CD8-positive, alpha-beta memory T cell (primary cell): ENCODE measurements around the gene RBM8A. TPM values are rescaled to one million over a fixed set of nuclear protein-coding genes. Genes with fewer than 3 reads are reported as not detected.

Source experiments
- CTCF ChIA-PET: fragments of 350-600 bp; sonication (Branson Sonifier 250); formaldehyde crosslinking; loops from one replicate; lab custom pipeline; 2021; ENCODE audit warnings: antibody characterized with exemption; lab: Charles Lee
- POLR2A ChIA-PET: fragments of 350-600 bp; sonication (Branson Sonifier 250); formaldehyde crosslinking; loops from one replicate; lab custom pipeline; 2021; ENCODE audit warnings: antibody characterized with exemption; lab: Charles Lee
- DNase-seq, 5 donors: peaks; one replicate each; pipeline versions ENCODE4 v3.0.0 to v3.0.0-alpha.2; 2020 to 2022; ENCODE audit warnings: mixed read lengths in 1 of 5
- H3K27ac ChIP-seq: one replicate; pipeline ENCODE4 v1.7.0; 2013; ENCODE audit warnings: low read depth, mild to moderate bottlenecking, low read length, moderate library complexity
- H3K27me3 ChIP-seq: 2 replicates; pipeline ENCODE4 v1.7.0; 2013; ENCODE audit warnings: low read length, mild to moderate bottlenecking; ENCODE audit not compliant: insufficient read depth, poor library complexity, severe bottlenecking
- H3K36me3 ChIP-seq: 2 replicates; pipeline ENCODE4 v1.7.0; 2013; ENCODE audit warnings: mild to moderate bottlenecking, low read length, moderate library complexity; ENCODE audit not compliant: insufficient read depth
- H3K4me1 ChIP-seq: 2 replicates; pipeline ENCODE4 v1.7.0; 2013; ENCODE audit warnings: mild to moderate bottlenecking, low read length, moderate library complexity; ENCODE audit not compliant: insufficient read depth
- H3K4me3 ChIP-seq: 2 replicates; pipeline ENCODE4 v1.7.0; 2013; ENCODE audit warnings: mild to moderate bottlenecking, low read length
- H3K9me3 ChIP-seq: 2 replicates; pipeline ENCODE4 v1.7.0; 2013; ENCODE audit warnings: mild to moderate bottlenecking, low read length
- H3K27ac Mint-ChIP-seq, 8 donors: one replicate each; pipeline ENCODE4 v1.8.0; 2020 to 2021; ENCODE audit warnings: mixed read lengths in 8 of 8, mild to moderate bottlenecking in 6 of 8, inconsistent platforms in 3 of 8, moderate library complexity in 3 of 8
- H3K27me3 Mint-ChIP-seq, 2 donors: one replicate each; pipeline ENCODE4 v1.8.0; 2020 to 2021; ENCODE audit warnings: mixed read lengths in 2 of 2, mild to moderate bottlenecking in 1 of 2, moderate library complexity in 1 of 2
- H3K36me3 Mint-ChIP-seq, 3 donors: one replicate each; pipeline ENCODE4 v1.8.0; 2020 to 2021; ENCODE audit warnings: mixed read lengths in 3 of 3, inconsistent platforms in 1 of 3, mild to moderate bottlenecking in 1 of 3
- H3K4me1 Mint-ChIP-seq, 3 donors: one replicate each; pipeline ENCODE4 v1.8.0; 2020 to 2021; ENCODE audit warnings: mixed read lengths in 3 of 3, inconsistent platforms in 1 of 3, mild to moderate bottlenecking in 1 of 3
- H3K4me3 Mint-ChIP-seq, 7 donors: one replicate each; pipeline ENCODE4 v1.8.0; 2020 to 2021; ENCODE audit warnings: mixed read lengths in 7 of 7, mild to moderate bottlenecking in 6 of 7, moderate library complexity in 4 of 7, inconsistent platforms in 2 of 7
- H3K9me3 Mint-ChIP-seq, 5 donors: one replicate each; pipeline ENCODE4 v1.8.0; 2020 to 2022; ENCODE audit warnings: mixed read lengths in 5 of 5, mild to moderate bottlenecking in 3 of 5, moderate library complexity in 2 of 5, inconsistent platforms in 1 of 5
- polyA plus RNA-seq: library from polyadenylated mRNA; unstranded; fragments of 300-500 nt; fragmentation: Illumina TruSeq; gene quantifications from one replicate; pipeline ENCODE4 v1.2.3, GENCODE V29; 2021
- total RNA-seq, 2 experiments: library from RNA; stranded (reverse); gene quantifications; one replicate each; pipeline ENCODE4 v1.2.3, GENCODE V29; 2021

The RBM8A gene
- total and polyA plus RNA-seq, 3 experiments from 2014 or later = 192 to 397 (median 387) TPM

GRCh38 chr1:145946477-145946986, 19.2 kb upstream of the RBM8A start:
- H3K4me1 ChIP-seq = peaks cover 13% of the 10 kb centered on the region
- H3K27ac ChIP-seq = no peak overlapping the region
- H3K36me3 ChIP-seq = peaks cover 23% of the 10 kb centered on the region
- CTCF ChIA-PET = interaction anchor here (1.5 kb wide), 1 partner anchor 12 kb away, joined by 4 read pairs; the partner anchor contains the start of gene LIX1L
- no peaks in the 10 kb centered on the region for H3K27me3 ChIP-seq
- H3K36me3 Mint-ChIP-seq = peaks cover 0 to 67% (median 15%) of the 10 kb centered on the region in 3 donors
- peak overlapping the region in 1 of 8 donors; percentile 0 for H3K27ac Mint-ChIP-seq
- no peaks in the 10 kb centered on the region for H3K9me3 Mint-ChIP-seq
- H3K27me3 Mint-ChIP-seq = no peaks in the 10 kb centered on the region
- H3K4me1 Mint-ChIP-seq = peaks cover 29 to 58% (median 52%) of the 10 kb centered on the region in 3 donors
- H3K4me3 ChIP-seq = no peak overlapping the region
- H3K4me3 Mint-ChIP-seq = no peak overlapping the region
- DNase-seq = no peak
- POLR2A ChIA-PET = no interaction called here
- H3K9me3 ChIP-seq = no peaks in the 10 kb centered on the region

GRCh38 chr1:145944532-145944931, 17.2 kb upstream of the RBM8A start:
- DNase-seq = no peak
- Mint-ChIP-seq H3K9me3 (no peaks in the 10 kb centered on the region), H3K27me3 (no peaks in the 10 kb centered on the region), H3K4me1 (peaks cover 14 to 40% (median 33%) of the 10 kb centered on the region in 3 donors), H3K36me3 (peaks cover 0 to 68% (median 12%) of the 10 kb centered on the region in 3 donors), H3K27ac (peak overlapping the region in 3 of 8 donors; percentile 24 to 69 (median 38)), H3K4me3 (no peak overlapping the region)
- H3K4me1 ChIP-seq = no peaks in the 10 kb centered on the region
- H3K4me3 ChIP-seq = no peak overlapping the region
- ChIA-PET CTCF (interaction anchor here (0.7 to 1.3 kb wide), 5 partner anchors 13 to 99 kb away, joined by 3 to 5 read pairs (median 3); partner anchors contain the start of genes ITGA10, LIX1L and NUDT17), POLR2A (interaction anchor here (0.9 kb wide), 1 partner anchor 99 kb away, joined by 3 read pairs; the partner anchor contains the start of gene NUDT17)
- H3K9me3 ChIP-seq = no peaks in the 10 kb centered on the region
- no peaks in the 10 kb centered on the region for H3K27me3 ChIP-seq
- H3K27ac ChIP-seq = no peak overlapping the region
- peaks cover 23% of the 10 kb centered on the region for H3K36me3 ChIP-seq

GRCh38 chr1:145942871-145943270, 15.6 kb upstream of the RBM8A start:
- Histone ChIP-seq H3K36me3 (peaks cover 23% of the 10 kb centered on the region), H3K9me3 (no peaks in the 10 kb centered on the region), H3K27me3 (no peaks in the 10 kb centered on the region), H3K4me1 (no peaks in the 10 kb centered on the region), H3K4me3 (no peak overlapping the region), H3K27ac (no peak overlapping the region)
- H3K4me3 Mint-ChIP-seq = no peak overlapping the region
- H3K4me1 Mint-ChIP-seq = peaks cover 4 to 23% (median 19%) of the 10 kb centered on the region in 3 donors
- CTCF ChIA-PET = interaction anchor here (1.4 kb wide), 1 partner anchor 35 kb away, joined by 5 read pairs; no protein-coding TSS in a partner anchor
- no peak for DNase-seq
- no peaks in the 10 kb centered on the region for H3K9me3 Mint-ChIP-seq
- H3K36me3 Mint-ChIP-seq = peaks cover 0 to 64% (median 12%) of the 10 kb centered on the region in 3 donors
- peak overlapping the region in 4 of 8 donors; percentile 10 to 58 (median 36) for H3K27ac Mint-ChIP-seq
- POLR2A ChIA-PET = no interaction called here
- H3K27me3 Mint-ChIP-seq = no peaks in the 10 kb centered on the region

- Mint-ChIP-seq H3K4me3 (no peak overlapping the region), H3K4me1 (peaks cover 4 to 19% (median 19%) of the 10 kb centered on the region in 3 donors), H3K27me3 (no peaks in the 10 kb centered on the region), H3K36me3 (peaks cover 0 to 64% (median 12%) of the 10 kb centered on the region in 3 donors), H3K9me3 (no peaks in the 10 kb centered on the region), H3K27ac (no peak overlapping the region)
- Histone ChIP-seq H3K36me3 (peaks cover 21% of the 10 kb centered on the region), H3K4me3 (no peak overlapping the region), H3K4me1 (no peaks in the 10 kb centered on the region), H3K27ac (no peak overlapping the region), H3K27me3 (no peaks in the 10 kb centered on the region), H3K9me3 (no peaks in the 10 kb centered on the region)
- no peak for DNase-seq
- ChIA-PET POLR2A (no interaction called here), CTCF (interaction anchor here (1.4 kb wide), 1 partner anchor 35 kb away, joined by 5 read pairs; no protein-coding TSS in a partner anchor)
Observed at GRCh38 chr1:145942405-145942804, 15.1 kb upstream of the RBM8A start.

GRCh38 chr1:145937436-145937835, 10.2 kb upstream of the RBM8A start:
- no peak for DNase-seq
- H3K36me3 ChIP-seq = peaks cover 3% of the 10 kb centered on the region
- no peaks in the 10 kb centered on the region for H3K27me3 Mint-ChIP-seq
- ChIA-PET POLR2A (no interaction called here), CTCF (interaction anchor here (3.0 kb wide), 1 partner anchor 10 kb away, joined by 8 read pairs; the partner anchor contains the start of gene RBM8A)
- no peaks in the 10 kb centered on the region for H3K27me3 ChIP-seq
- no peak overlapping the region for H3K27ac ChIP-seq
- no peak overlapping the region for H3K4me3 ChIP-seq
- H3K9me3 ChIP-seq = no peaks in the 10 kb centered on the region
- H3K4me1 Mint-ChIP-seq = peaks cover 13 to 18% (median 16%) of the 10 kb centered on the region in 3 donors
- no peaks in the 10 kb centered on the region for H3K9me3 Mint-ChIP-seq
- peaks cover 0 to 58% (median 16%) of the 10 kb centered on the region in 3 donors for H3K36me3 Mint-ChIP-seq
- peaks cover 13% of the 10 kb centered on the region for H3K4me1 ChIP-seq
- peak overlapping the region in 3 of 8 donors; percentile 5 to 47 (median 32) for H3K27ac Mint-ChIP-seq
- no peak overlapping the region for H3K4me3 Mint-ChIP-seq

DNA sequence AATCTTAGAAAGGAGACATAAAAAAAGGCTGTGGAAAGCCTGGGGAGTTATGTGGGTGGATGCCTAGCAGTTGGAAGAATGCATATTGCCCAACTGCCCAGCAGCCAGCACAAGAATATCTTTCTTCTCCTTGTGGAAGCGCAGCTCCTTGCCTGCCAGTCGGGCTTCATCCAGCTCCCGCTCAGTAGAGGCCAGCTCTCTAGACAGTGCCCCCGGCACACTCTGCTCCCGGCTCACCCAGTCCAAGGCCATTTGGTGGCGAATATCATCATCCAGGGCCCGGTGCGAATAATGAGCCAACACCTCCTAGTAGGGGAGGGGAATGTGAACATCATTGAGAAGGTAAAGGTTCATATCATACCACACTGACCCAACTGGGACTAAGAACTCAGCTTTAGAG, 9.0 kb upstream of the RBM8A start:
- Mint-ChIP-seq H3K4me3 (no peak overlapping the region), H3K36me3 (peaks cover 0 to 51% (median 13%) of the 10 kb centered on the region in 3 donors), H3K9me3 (no peaks in the 10 kb centered on the region), H3K27me3 (no peaks in the 10 kb centered on the region), H3K27ac (peak overlapping the region in 6 of 8 donors; percentile 0 to 68 (median 49)), H3K4me1 (peaks cover 20 to 26% (median 26%) of the 10 kb centered on the region in 3 donors)
- ChIA-PET POLR2A (interaction anchor here (0.9 kb wide), 1 partner anchor 9 kb away, joined by 6 read pairs; the partner anchor contains the start of gene RBM8A), CTCF (interaction anchor here (3.0 kb wide), 1 partner anchor 9 kb away, joined by 8 read pairs; the partner anchor contains the start of gene RBM8A)
- Histone ChIP-seq H3K27ac (no peak overlapping the region), H3K4me3 (no peak overlapping the region), H3K9me3 (no peaks in the 10 kb centered on the region), H3K27me3 (no peaks in the 10 kb centered on the region), H3K36me3 (no peaks in the 10 kb centered on the region), H3K4me1 (peaks cover 22% of the 10 kb centered on the region)
- no peak for DNase-seq

DNA sequence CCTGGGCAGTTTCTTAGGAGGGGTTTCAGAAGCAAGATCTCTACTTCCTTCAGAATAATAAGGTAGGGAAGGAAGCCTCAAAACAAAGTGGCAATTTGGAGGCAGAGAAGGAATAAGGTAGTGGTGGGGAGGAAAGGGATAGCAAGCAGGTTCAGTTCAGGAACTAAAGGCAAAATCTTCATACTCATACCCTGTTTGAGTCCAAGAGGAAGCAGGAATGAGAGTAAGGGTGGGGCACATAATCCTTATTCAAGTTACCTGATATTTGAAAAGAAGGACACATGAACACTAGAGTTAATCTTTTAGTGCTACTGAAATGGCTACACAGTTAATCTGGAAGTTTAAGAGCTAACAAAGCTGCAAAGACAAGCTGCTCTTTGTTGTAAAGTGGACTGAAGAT, 8.4 kb upstream of the RBM8A start:
- Mint-ChIP-seq H3K27me3 (no peaks in the 10 kb centered on the region), H3K4me1 (peaks cover 22 to 32% (median 31%) of the 10 kb centered on the region in 3 donors), H3K27ac (peak overlapping the region in 7 of 8 donors; percentile 7 to 80 (median 68)), H3K36me3 (peaks cover 0 to 50% (median 12%) of the 10 kb centered on the region in 3 donors), H3K4me3 (no peak overlapping the region), H3K9me3 (no peaks in the 10 kb centered on the region)
- CTCF ChIA-PET = interaction anchor here (3.0 kb wide), 1 partner anchor 8 kb away, joined by 8 read pairs; the partner anchor contains the start of gene RBM8A
- Histone ChIP-seq H3K4me3 (no peak overlapping the region), H3K27me3 (no peaks in the 10 kb centered on the region), H3K4me1 (peaks cover 22% of the 10 kb centered on the region), H3K27ac (no peak overlapping the region), H3K9me3 (no peaks in the 10 kb centered on the region), H3K36me3 (no peaks in the 10 kb centered on the region)
- POLR2A ChIA-PET = interaction anchor here (0.9 kb wide), 1 partner anchor 8 kb away, joined by 6 read pairs; the partner anchor contains the start of gene RBM8A
- no peak for DNase-seq
